SW480 (cell line): ENCODE results near the gene ALX3.
"Not testable (repeated sequence)": the region's sequence is repeated elsewhere in the genome, so short reads cannot be mapped to it uniquely, and the experiment has no call there.

ENCODE experiments used
- DNase-seq: peaks from one replicate; pipeline ENCODE4 v3.0.0-alpha.2; 2016; ENCODE audit warnings: low spot score

Gene ALX3

DNA sequence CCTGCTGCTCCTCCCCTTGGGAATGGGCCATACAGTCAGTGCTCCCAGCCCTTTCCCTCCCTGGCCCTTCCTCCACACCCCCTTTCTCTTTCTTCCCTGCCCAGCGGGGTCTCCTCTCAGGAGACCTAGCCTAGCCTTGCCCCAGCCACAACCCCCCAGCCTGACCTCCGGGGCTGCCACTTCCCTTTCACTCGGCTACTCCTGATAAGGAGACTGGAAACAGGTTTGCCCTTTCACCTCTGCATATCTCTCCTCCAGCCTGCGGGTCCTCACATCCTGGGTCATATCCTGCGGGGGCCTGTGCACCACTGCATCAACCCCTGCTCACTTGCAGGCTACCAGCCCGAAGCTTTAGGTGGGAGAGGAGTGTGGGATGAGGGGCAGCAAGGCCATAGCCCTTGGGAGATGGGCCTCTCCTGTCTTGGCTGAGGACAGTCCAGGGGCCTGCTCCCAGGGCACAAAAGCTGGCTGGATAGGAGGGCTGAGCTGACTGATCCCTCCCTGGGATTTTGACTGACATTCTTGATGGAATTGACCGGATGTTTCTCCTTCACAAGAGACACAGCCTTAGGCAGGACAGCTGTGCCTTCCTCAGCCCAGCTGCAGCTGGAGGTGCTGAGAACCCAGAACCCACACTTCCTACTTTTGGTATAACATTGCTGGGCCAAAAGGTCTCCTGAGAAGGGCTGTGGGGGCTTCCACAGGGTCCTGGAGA lies 19.2 kb upstream of the ALX3 start:
- no peak for DNase-seq

GRCh38 chr1:110088739-110089316 lies 18.4 kb upstream of the ALX3 start:
- DNase-seq: no peak

DNA sequence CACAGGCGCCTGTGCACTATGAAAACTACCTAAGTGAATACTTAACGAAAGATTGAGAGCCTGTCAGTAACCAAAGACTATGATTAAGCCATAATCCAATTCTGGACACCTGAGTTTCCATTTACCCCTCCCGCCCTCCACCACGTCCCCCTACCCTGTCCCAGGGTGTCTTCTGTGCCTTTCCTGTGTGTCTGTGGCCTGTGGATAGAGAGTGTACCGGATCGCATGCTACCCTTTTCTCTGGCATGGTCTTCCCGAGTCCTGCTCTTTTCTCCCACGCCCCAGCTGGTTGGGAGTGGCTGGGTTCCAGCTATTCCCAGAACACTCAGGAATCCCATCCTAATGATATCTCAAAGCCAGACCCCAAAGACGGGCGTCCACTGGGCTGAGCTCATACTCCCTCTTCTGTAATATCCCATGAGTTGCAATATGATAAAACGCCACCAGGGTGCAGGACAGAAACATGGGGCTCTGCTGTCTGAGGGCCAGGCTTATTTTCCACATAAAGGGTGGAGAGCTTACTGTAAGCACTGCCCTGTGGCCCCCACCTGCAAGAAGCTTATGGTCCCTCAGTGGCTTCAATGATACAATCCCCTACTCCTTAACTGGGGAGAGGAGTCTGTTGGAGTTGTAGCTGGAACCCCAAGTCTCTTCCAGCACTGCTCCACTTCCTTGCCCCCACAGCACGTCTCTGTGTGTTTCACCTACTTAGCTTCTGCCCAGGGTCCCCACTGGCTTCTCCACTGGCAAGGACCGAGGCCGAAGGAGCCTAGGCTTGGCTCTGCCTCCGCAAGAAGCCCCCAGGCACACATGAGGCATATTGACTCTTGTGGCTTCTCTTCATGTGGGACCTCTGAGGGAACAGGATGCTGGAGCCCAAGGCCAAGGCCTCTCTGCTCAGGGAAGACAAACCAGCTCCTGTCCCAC lies 17.6 kb upstream of the ALX3 start:
- peak; percentile 45 for DNase-seq

GRCh38 chr1:110086961-110087360 lies 16.5 kb upstream of the ALX3 start:
- no peak for DNase-seq

DNA sequence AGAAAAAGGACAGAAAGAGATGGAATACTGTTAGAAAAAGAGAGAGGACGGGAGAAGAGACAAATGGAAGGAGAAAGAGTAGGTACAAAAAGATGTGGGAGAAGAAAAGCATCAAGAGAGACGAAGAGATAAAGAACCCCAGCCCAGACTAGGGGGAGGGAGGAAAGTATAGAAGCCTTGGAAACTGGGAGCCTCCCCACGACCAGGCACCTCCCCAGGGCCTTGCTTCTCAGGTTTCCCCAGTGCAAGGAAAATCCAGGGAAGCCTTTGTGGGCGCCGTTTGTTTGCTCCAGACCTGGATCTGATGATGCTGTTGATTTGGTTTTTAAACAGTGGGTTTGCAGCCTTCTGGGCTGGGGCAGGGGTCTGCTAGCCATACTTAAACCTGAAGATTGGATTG lies 15.2 kb upstream of the ALX3 start:
- DNase-seq: no peak

DNA sequence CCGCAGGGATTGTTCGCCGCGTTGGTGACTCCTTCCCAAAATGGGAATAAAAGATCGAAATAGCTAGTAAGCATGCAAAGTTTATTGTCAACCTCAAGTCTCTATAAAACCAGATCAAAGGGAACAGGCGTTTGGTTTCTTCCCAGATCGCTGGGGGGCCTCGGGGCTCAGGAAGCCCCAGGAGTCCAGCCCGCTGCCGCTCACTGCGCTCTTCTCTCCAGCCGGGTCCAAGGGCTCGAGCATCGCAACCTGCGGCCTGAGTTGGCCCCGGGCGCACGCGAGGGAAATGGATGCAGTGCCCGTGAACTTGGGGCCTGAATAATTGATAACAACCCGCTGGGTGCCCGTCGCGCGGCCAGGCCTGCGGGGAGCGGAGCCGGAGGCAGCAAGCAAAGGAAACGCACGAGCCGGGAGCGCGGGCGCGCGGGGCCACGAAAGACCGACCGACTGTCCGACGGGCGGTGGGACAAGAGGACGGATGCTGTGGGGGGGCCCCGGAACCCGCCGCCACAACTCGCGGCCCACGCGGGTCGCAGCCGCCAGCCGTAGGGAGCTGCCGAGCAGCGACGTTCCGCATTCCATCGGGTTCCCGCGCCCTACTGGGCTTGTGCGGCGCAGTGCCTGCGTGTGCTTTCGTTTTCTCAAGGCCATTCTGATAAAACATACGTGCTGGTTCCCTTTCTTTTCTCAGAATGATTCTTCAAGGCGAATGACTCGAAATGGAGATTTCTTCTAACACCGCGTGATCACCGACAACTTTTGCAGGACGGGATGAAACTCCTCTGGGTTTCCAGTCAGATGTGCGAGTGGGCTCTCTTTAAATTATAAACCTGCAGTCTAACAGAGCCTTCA lies 14.0 kb upstream of the ALX3 start:
- DNase-seq: peak; percentile 44

DNA sequence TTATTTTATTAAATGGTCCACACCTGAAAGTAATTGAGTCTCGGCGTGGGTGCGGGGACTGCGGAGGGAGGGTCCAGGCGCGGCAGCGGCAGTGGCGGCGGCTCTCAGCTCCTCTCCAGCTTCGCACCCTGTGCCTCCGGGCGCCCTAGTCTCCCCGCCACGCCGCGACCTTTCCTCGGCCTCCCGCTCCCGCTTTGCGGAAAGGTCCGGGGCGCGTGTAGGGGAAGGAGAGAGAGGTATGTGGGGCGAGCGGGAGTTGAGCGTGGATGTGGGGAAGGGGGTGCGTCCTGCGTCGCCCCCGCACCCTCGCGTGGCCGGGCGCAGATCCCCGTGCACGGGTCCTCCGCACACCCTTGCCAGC lies 13.4 kb upstream of the ALX3 start:
- no peak for DNase-seq

DNA sequence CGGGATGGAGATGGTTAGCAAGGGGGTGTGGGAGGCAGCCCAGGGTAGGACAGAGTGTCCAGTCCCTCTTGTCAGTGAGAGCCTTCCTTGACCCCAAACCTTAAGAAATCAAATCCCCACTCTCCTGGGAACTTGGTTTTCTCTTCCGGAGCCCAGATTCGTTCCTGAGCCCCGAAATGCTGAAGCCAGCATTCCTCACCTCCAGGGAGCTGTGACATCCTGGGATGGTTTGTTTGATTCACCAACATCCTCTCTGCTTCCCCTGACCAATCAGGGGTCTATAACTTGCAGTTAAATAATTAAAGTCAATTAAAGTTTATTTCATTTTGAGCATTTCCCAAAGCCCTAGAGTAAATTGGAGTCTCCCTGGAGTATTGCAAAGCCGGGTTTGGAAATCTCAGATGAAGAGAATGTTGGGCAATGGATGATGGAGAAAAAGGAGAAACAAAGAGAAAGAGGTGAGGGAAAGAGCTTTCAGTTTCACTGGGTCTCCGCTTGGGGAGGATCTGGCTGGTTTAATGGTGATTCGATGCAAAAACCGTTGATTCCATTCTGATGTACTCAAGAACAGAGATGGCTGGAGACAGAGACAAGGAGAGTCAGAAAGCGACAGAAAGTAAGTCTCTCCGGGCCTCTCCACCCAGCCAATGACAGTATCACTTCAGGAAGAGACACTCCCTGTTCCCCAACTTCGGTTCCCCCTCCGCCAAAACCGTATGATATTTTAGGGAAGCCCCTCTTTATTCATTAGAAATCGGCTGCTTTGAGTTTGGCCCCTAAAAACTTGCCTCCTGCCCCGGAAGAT lies 12.8 kb upstream of the ALX3 start:
- DNase-seq: no peak

- no peak for DNase-seq
Observed at GRCh38 chr1:110082477-110082876, 12.0 kb upstream of the ALX3 start.

GRCh38 chr1:110081061-110081460 lies 10.6 kb upstream of the ALX3 start:
- DNase-seq: no peak

DNA sequence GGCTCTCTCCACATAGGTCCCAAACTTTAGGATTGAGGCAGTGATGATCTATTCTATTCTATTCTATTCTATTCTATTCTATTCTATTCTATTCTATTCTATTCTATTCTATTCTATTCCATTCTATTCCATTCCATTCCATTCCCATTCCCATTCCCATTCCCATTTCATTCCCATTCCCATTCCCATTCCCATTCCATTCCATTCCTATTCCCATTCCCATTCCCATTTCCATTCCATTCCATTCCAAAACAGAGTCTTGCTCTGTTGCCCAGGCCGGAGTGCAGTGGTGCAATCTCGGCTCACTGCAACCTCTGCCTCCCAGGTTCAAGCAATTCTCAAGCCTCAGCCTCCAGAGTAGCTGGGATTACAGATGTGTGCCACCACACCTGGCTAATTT lies 9.5 kb upstream of the ALX3 start:
- DNase-seq: not testable (repeated sequence)

- DNase-seq: no peak
Observed at GRCh38 chr1:110076789-110077500, 6.5 kb upstream of the ALX3 start.

DNA sequence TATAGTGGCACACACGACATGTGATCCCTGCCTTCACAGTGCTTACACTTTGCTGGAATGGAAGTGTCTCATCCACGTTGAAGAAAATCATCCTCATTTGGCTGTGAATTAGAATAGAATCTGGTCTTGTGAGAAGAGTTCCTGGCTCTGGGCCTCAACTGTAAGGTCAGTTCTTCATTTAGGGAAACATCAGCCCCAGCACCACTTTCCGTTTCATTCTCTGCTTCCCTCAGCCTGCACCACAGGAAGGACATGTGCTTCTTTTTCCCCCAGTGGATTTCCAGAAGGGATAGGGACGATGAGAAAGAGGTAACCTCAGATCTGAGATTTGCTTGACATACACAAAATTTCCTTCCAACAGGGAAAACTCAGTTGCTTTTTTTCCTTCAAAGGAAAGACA lies 3.7 kb upstream of the ALX3 start:
- DNase-seq: no peak

- DNase-seq: no peak
Observed at GRCh38 chr1:110070282-110070669, 196 bp downstream of the ALX3 start.

GRCh38 chr1:110069404-110070281 lies 829 bp downstream of the ALX3 start:
- no peak for DNase-seq

GRCh38 chr1:110068646-110069403 lies 1.6 kb downstream of the ALX3 start:
- no peak for DNase-seq

- no peak for DNase-seq
Observed at GRCh38 chr1:110067893-110068645, 2.4 kb downstream of the ALX3 start.

GRCh38 chr1:110067479-110067892 lies 3.0 kb downstream of the ALX3 start:
- no peak for DNase-seq
